ENCODE measurements around the gene SLC49A3. TPM values are rescaled to one million over a fixed set of nuclear protein-coding genes. Genes with fewer than 3 reads are reported as not detected.

Gene SLC49A3
- total and polyA plus RNA-seq, 12 donors, result 1.4 to 24.5 (median 7.3) TPM

- H3K27me3 ChIP-seq, result no peaks in the 10 kb centered on the region
- TF ChIP-seq CTCF (IDR thresholded peaks at IDR 0.05) (no peak), POLR2A (IDR thresholded peaks at IDR 0.05) (no peak)
- intact Hi-C loops (cut with DNase I), result no loop called here
- no peak overlapping the region for H3K4me3 ChIP-seq
- WGBS, 4 donors, result 82 to 90% (median 89%) methylated on average over 2 to 8 of the region's 8 CpGs
- peak overlapping the region in 1 of 5 donors; percentile 41 for H3K27ac ChIP-seq
- peak in 1 of 7 donors; percentile 59 for DNase-seq
- H3K9me3 ChIP-seq (replicated peaks in 1 of 3), result no peaks in the 10 kb centered on the region
- peaks cover 0 to 14% of the 10 kb centered on the region in 2 donors for H3K36me3 ChIP-seq (replicated peaks in 1 of 2)
- peaks cover 33 to 45% of the 10 kb centered on the region in 2 donors for H3K4me1 ChIP-seq (replicated peaks in 1 of 2)
These were observed 12.1 kb downstream of the SLC49A3 start for GRCh38 chr4:676871-677235.

GRCh38 chr4:675980-676870, 12.7 kb downstream of the SLC49A3 start:
- no peak overlapping the region for H3K4me3 ChIP-seq
- peaks cover 33 to 44% of the 10 kb centered on the region in 2 donors for H3K4me1 ChIP-seq (replicated peaks in 1 of 2)
- TF ChIP-seq CTCF (IDR thresholded peaks at IDR 0.05), result no peak
- no peak for TF ChIP-seq POLR2A (IDR thresholded peaks at IDR 0.05)
- peaks cover 0 to 20% of the 10 kb centered on the region in 2 donors for H3K36me3 ChIP-seq (replicated peaks in 1 of 2)
- H3K27ac ChIP-seq, result no peak overlapping the region
- H3K9me3 ChIP-seq (replicated peaks in 1 of 3), result no peaks in the 10 kb centered on the region
- 80 to 89% (median 83%) methylated on average over 10 to 19 of the region's 19 CpGs for WGBS, 4 donors
- DNase-seq, result no peak
- no peaks in the 10 kb centered on the region for H3K27me3 ChIP-seq
- intact Hi-C loops (cut with DNase I), result no loop called here

- intact Hi-C loops (cut with DNase I), result no loop called here
- WGBS, 4 donors, result 60 to 100% (median 76%) methylated on average over 3 to 26 of the region's 26 CpGs
- peak in 6 of 7 donors; percentile 37 to 74 (median 50) for DNase-seq
- Histone ChIP-seq H3K9me3 (replicated peaks in 1 of 3) (no peaks in the 10 kb centered on the region), H3K36me3 (replicated peaks in 1 of 2) (peaks cover 0 to 24% of the 10 kb centered on the region in 2 donors), H3K27ac (peak overlapping the region; percentile 68 to 97 (median 95)), H3K4me1 (replicated peaks in 1 of 2) (peaks cover 24 to 35% of the 10 kb centered on the region in 2 donors), H3K27me3 (no peaks in the 10 kb centered on the region), H3K4me3 (peak overlapping the region; percentile 83 to 95 (median 84))
- TF ChIP-seq POLR2A (IDR thresholded peaks at IDR 0.05) (no peak), CTCF (IDR thresholded peaks at IDR 0.05) (no peak)
These were observed 13.7 kb downstream of the SLC49A3 start for GRCh38 chr4:675036-675882.

Data from adrenal gland (tissue), 12 donors.